GM18505 (cell line): ENCODE results near the gene BMX.

Experiments used
- ATAC-seq: cut with Tn5 transposase; IDR thresholded peaks from one replicate; pipeline ENCODE4 v1.9.1; 2021; ENCODE audit not compliant: unreplicated experiment
- POLR2A ChIP-seq: IDR thresholded peaks from 4 replicates; pipeline ENCODE4 v1.6.1; 2011; ENCODE audit warnings: borderline replicate concordance; ENCODE audit not compliant: insufficient read depth, insufficient read length; ENCODE audit errors: extremely low read depth

BMX gene

DNA sequence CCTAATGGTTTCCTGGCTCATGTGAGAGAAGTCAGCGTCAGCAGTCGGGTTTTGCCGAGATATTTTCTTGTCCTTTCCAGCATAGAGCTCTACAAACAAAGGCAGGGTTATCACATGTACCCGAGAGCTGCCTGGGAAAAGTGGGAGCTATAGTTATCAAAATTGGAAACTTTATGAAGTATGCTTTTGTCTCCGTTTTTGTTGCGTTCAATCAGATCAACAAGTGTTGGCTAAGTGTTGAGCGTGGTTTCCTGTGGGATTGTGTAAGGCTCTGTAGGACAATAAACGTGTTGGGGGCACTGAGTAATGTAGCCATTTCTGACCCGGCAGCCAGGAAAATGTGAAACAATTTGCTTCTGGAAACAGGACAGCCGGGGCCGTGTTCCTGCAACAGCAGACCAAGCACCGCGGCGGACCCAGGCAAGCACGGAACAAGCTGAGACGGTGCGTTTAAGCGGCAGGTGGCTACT, at the start of gene BMX:
BMX (plus strand) TSS at position 311 of the 470 bp plus-strand sequence. CDS start 7,547 bp downstream, outside the sequence.
- no peak for TF ChIP-seq POLR2A
- ATAC-seq = no peak

DNA sequence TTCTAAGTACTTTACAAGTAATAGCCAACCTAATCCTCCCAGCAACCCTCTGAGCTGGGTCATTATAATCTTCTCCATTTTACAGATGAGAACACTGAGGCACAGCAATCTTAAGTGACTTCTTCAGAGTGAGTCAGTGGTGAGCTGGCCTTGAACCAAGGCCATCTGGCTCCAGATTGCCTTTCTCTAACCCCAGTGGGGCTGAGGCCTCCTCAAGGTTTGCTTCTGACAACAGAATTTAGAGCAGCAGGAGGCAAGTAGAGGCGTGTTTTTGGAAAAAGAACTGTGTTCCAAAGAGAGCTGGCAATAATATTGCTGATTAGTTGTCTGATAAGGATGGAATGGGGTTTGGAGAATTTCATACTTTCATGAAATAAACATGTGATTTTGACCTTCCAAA, 48.7 kb upstream of the BMX start:
- no peak for TF ChIP-seq POLR2A
- ATAC-seq = no peak

DNA sequence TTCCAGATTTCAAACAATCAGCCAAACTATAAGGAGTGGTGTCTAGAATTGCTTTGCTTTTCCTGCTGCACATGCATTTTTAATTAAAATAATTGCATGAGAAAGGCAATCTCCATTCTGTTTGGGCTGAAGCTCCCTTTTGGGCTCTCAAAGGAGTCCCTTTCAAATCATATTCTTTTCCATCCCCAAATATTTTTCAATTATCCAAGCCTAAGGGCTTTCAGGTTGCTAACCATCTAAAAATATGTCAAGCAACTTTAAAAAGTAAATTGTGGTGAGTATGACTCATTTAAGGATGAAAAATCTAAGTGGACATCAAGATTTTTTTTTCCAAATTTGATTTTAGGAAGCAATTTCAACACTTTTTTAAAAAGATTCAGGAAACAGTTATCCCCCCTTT, 35.9 kb upstream of the BMX start:
- no peak for TF ChIP-seq POLR2A

DNA sequence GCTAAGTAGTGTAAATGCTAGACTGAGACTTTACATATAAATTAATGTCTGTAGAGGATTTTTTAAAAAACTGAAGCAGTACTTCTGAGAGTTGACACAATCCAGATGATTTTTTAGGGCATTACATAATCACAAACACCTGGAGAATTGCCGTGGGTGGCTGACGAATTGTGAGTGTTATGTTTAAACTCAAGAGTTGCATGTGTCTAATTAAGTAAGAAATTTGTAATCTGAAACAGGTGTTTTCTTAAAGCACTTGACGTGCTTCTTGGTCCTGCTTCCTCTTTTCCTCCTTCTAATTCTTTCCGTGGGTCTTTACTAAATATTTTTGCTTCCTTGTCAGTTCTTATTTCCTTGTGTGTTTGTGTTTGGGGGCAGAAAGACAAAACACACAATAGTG, 35.3 kb upstream of the BMX start:
- ATAC-seq = no peak
- no peak for TF ChIP-seq POLR2A

More for the DNA sequence above, 35.9 kb upstream of the BMX start:
- no peak for ATAC-seq

DNA sequence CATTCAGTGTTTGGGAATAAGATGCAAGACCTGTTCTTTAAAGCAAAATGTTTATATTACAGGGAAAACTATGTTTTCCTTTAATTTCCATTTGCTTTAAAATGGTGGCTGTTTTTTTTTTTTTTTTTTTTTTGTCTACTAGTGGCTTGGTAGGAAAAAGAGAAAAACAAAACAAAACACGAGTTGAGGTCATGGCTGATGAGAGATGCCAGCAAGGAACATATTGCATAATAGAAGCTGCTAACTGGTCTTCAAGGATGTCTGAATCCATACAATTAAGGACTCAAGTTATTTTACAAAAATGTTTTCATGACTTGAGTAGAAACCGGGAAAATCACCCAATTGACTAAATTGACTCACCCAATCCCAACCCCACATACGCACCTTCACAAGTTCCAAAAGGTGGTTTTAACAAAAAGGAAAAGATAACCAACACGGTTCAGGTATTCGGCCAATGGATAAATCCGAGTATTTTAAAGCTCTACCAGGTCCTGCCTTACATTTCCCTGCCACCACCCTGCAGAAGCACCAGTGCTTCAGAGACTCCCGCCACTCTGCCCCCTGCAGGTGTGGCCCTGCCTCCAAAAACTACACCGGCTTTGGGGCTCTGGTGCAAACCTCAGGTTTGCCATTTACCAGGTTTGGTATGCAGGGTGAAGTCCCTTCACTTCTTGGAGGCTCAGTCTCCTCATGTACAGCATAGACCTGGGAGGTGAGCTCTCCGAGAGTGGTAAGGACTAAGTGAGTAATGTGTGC, 34.5 kb upstream of the BMX start:
- no peak for ATAC-seq
- TF ChIP-seq POLR2A = no peak

DNA sequence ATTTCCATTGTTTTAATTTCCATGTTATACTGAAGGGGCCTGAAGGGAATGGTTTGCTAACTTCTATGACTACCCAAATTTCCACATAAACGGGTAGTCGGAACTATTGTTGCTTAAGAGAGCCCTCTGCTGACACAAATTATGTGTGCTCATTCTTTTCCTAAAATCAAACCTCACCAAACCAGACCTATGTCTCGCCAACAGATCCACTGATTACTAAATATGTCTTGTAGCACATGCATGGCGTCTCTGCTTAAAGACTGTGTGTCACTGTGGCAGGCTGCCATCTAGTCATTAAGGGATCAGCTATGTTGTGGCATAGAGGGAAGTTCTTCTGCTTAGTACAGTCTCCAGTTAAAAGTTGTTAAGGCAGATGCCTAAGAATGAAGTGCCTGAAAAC, 32.6 kb upstream of the BMX start:
- ATAC-seq = no peak
- TF ChIP-seq POLR2A = no peak

DNA sequence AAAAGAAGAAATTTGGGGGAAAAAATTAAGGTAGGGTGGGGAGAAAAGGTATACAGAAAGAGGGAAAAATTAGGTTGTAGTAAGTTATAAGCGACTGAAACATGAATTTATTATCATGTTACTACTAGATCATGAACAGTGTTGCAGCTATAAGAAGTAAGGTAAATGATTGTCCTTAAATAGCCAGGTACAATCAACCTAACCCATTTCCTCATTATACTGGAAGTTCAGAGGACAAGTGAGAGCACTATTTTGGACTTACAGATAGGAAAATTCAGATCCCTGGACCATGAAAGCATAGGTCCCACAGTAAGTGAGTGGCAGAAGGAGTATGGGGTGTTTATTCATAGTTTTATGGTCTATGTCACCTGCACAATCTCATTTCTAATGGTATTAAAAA, 31.0 kb upstream of the BMX start:
- TF ChIP-seq POLR2A = no peak

DNA sequence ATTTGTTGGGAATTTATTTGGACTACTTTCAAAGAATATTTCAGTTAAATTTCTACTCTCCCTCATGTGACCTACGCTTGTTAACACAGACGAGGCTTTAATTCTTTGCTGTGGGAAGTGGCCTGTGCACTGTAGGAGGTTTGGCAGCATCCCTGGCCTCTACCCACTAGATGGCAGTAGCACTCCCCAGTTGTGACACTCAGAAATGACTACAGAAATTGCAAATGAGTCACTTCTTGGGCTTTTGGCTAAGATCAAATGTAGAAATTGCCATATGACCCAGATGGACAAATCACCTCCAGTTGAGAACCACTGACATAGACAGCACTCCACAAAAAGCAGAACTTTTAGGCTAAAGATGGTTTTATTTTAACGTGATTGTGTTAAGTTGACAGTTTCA, 29.6 kb upstream of the BMX start:
- no peak for TF ChIP-seq POLR2A
- no peak for ATAC-seq

More for the DNA sequence above, 31.0 kb upstream of the BMX start:
- ATAC-seq = no peak

DNA sequence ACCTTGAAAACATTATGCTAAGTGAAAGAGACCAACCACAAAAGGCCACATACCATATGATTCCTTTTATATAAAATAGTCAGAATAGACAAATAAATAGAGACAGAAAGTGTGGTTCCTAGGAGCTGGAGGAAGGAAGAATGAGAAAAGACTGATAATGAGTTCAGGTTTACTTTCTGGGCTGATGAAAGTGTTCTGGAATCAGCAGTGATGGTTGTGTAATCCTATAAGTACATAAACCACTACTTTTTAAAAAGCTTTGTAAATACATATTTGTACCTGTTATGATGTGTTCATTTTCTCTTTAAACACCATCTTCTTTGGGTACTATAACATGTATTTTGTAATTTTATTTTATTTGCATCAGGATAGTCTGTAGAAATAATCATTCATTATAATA, 28.1 kb upstream of the BMX start:
- no peak for TF ChIP-seq POLR2A
- ATAC-seq = no peak

DNA sequence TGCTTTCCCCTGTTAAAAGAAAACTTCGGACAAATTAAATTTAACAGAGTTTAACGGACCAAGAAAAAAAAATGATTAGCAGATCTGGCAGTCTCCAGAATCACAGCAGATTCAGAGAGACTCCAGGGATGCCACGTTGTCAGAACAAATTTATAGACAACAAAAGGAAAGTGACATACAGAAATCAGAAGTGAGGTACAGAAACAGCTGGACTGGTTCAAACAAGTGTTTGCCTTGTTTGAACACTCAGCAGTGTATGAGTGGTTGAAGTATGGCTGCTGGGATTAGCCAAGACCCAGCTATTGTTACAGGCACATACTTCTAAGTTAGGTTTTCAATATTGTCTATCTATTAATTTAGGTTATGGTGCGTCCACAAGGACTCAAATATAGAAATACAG, 26.6 kb upstream of the BMX start:
- ATAC-seq = no peak
- no peak for TF ChIP-seq POLR2A

DNA sequence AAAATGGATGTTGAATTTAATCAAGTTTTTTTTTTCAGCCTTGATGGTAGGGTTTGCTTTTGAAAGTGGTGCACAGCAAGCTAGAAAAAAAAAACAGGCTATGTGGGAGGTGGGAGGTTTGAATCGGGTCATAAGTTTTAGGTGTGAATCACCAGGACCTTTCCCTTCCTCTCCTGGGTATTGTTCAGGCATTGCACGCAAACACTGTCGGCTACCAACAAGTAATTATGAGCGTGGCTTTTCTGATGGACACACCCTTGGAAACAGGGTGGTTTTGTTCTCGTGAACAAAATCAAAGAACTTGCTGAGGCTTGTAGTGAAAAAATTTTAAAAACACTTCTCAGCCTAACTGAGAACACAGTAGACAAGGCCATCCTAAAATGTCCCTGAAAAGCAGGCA, 25.6 kb upstream of the BMX start:
- ATAC-seq = no peak
- TF ChIP-seq POLR2A = no peak

DNA sequence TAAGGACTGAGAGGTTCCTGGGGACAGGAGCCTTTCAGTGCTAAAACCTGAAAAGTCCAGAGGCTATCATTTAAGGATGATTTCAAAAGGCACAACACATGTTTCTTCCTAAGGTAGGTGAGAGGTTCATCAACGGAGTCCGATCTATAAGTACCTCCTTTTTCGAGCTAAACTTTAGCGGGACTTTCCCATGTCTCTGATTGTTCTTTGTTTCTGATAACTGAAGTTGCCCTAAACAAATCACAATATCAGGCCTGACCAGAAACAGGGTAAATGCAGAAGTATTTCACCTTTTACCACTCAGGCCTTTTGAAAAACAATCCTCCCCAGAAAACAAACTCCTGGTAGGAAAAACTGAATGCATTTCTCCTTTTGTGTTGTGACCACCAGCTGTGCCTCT, 25.1 kb upstream of the BMX start:
- no peak for TF ChIP-seq POLR2A
- no peak for ATAC-seq

DNA sequence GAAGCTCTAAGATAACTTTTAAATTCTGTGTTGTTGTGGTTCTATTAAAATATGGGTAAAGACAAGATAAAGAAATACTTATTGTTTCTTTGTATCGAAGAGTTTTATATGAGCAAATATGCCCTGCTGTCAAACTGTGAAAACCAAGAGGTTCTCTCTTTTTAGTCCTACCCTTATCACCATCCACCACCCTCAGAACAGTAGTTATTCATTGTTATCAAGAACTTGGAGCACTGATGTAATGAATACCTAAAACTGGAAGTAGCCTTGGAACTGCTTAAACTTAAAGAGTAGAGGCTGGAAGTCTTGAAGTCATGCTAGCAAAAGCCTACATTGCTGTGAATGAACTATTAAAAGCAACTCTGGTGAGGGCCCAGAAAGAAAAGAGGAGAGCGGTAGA, 16.7 kb upstream of the BMX start:
- ATAC-seq = no peak
- no peak for TF ChIP-seq POLR2A

DNA sequence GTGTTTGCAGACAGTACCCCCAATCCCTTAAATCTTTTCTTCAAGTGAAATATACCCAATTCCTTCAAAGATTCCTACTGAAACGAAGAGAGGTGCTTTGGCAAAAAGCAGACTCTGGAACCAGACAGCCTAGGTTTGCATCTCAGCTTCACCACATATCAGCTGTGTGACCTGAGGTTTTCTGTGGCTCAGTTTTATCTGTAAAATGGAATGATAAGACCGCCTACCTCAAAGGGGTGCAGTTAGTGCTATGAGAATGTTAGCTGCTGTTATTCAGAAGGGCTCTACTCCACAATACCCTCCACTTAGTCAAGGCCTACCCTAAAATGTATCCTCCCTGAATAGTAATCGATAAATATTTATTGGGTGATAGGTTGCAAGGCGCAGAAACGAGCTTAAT, 8.1 kb upstream of the BMX start:
- ATAC-seq = no peak
- no peak for TF ChIP-seq POLR2A
